ENCODE data around the gene KCNH1.

Gene KCNH1

GRCh38 chr1:210826686-210827085, 307.3 kb downstream of the KCNH1 start:
- Histone ChIP-seq H3K4me3 (replicated peaks; ENCODE audit: low read depth, low read length) (no peak overlapping the region), H3K27me3 (replicated peaks; ENCODE audit: control insufficient read depth, insufficient read depth, low read length) (no peaks in the 10 kb centered on the region; the same call in 1 of the 2 replicates), H3K36me3 (ENCODE audit: control insufficient read depth, insufficient read depth, low read length) (no peaks in the 10 kb centered on the region)
- no peak for TF ChIP-seq CTCF (IDR thresholded peaks at IDR 0.05; ENCODE audit: insufficient read depth, low read length, poor library complexity, severe bottlenecking)
- no peak for DNase-seq (ENCODE audit: extremely low read depth, insufficient read length)

GRCh38 chr1:210822932-210823331, 311.0 kb downstream of the KCNH1 start:
- Histone ChIP-seq H3K36me3 (ENCODE audit: control insufficient read depth, insufficient read depth, low read length) (no peaks in the 10 kb centered on the region), H3K4me3 (replicated peaks; ENCODE audit: low read depth, low read length) (no peak overlapping the region), H3K27me3 (replicated peaks; ENCODE audit: control insufficient read depth, insufficient read depth, low read length) (no peaks in the 10 kb centered on the region; the same call in 1 of the 2 replicates)
- TF ChIP-seq CTCF (IDR thresholded peaks at IDR 0.05; ENCODE audit: insufficient read depth, low read length, poor library complexity, severe bottlenecking), result no peak
- DNase-seq (ENCODE audit: extremely low read depth, insufficient read length), result no peak

- Histone ChIP-seq H3K36me3 (ENCODE audit: control insufficient read depth, insufficient read depth, low read length) (no peaks in the 10 kb centered on the region), H3K27me3 (replicated peaks; ENCODE audit: control insufficient read depth, insufficient read depth, low read length) (no peaks in the 10 kb centered on the region; the same call in 1 of the 2 replicates), H3K4me3 (replicated peaks; ENCODE audit: low read depth, low read length) (no peak overlapping the region)
- DNase-seq (ENCODE audit: extremely low read depth, insufficient read length), result no peak
- no peak for TF ChIP-seq CTCF (IDR thresholded peaks at IDR 0.05; ENCODE audit: insufficient read depth, low read length, poor library complexity, severe bottlenecking)
These were observed 311.7 kb downstream of the KCNH1 start for GRCh38 chr1:210822241-210822640.

- no peak for DNase-seq (ENCODE audit: extremely low read depth, insufficient read length)
- no peak for TF ChIP-seq CTCF (IDR thresholded peaks at IDR 0.05; ENCODE audit: insufficient read depth, low read length, poor library complexity, severe bottlenecking)
- Histone ChIP-seq H3K4me3 (replicated peaks; ENCODE audit: low read depth, low read length) (no peak overlapping the region), H3K36me3 (ENCODE audit: control insufficient read depth, insufficient read depth, low read length) (no peaks in the 10 kb centered on the region), H3K27me3 (replicated peaks; ENCODE audit: control insufficient read depth, insufficient read depth, low read length) (no peaks in the 10 kb centered on the region; the same call in 1 of the 2 replicates)
These were observed 312.3 kb downstream of the KCNH1 start for GRCh38 chr1:210821615-210822014.

GRCh38 chr1:210819266-210819665, 314.7 kb downstream of the KCNH1 start:
- DNase-seq (ENCODE audit: extremely low read depth, insufficient read length), result no peak
- no peak overlapping the region for H3K4me3 ChIP-seq (replicated peaks; ENCODE audit: low read depth, low read length)
- no peak for TF ChIP-seq CTCF (IDR thresholded peaks at IDR 0.05; ENCODE audit: insufficient read depth, low read length, poor library complexity, severe bottlenecking)
- H3K27me3 ChIP-seq (replicated peaks; ENCODE audit: control insufficient read depth, insufficient read depth, low read length), result no peaks in the 10 kb centered on the region; the same call in 1 of the 2 replicates
- H3K36me3 ChIP-seq (ENCODE audit: control insufficient read depth, insufficient read depth, low read length), result no peaks in the 10 kb centered on the region
